Mucosa of rectum (tissue), 2 donors: ENCODE data around the gene JAML.

ENCODE experiments used
- H3K27ac ChIP-seq, 2 donors: one replicate each; pipeline ENCODE4 v1.7.0; 2013; ENCODE audit warnings: inconsistent platforms in 2 of 2, low read depth in 2 of 2, low read length in 2 of 2
- H3K27me3 ChIP-seq, 2 donors: one replicate each; pipeline ENCODE4 v1.7.0; 2013; ENCODE audit warnings: low read length in 2 of 2; ENCODE audit not compliant: control insufficient read depth in 2 of 2, insufficient read depth in 2 of 2
- H3K36me3 ChIP-seq, 2 donors: one replicate each; pipeline ENCODE4 v1.7.0; 2013; ENCODE audit warnings: low read length in 2 of 2; ENCODE audit not compliant: control insufficient read depth in 2 of 2, insufficient read depth in 2 of 2
- H3K4me1 ChIP-seq, 2 donors: one replicate each; pipeline ENCODE4 v1.7.0; 2013; ENCODE audit warnings: low read length in 2 of 2, mild to moderate bottlenecking in 1 of 2; ENCODE audit not compliant: control insufficient read depth in 2 of 2, insufficient read depth in 2 of 2
- H3K4me3 ChIP-seq, 2 donors: one replicate each; pipeline ENCODE4 v1.7.0; 2013; ENCODE audit warnings: low read length in 2 of 2
- H3K9ac ChIP-seq, 2 donors: one replicate each; pipeline ENCODE4 v1.7.0; 2013; ENCODE audit warnings: low read length in 2 of 2, low read depth in 1 of 2, mild to moderate bottlenecking in 1 of 2
- H3K9me3 ChIP-seq, 2 donors: one replicate each; pipeline ENCODE4 v1.7.0; 2013; ENCODE audit warnings: low read length in 2 of 2; ENCODE audit not compliant: control insufficient read depth in 2 of 2
- donor health status: healthy.
- donor health status: Normal muscosa, but diverticular disease.

JAML gene

GRCh38 chr11:118259138-118259537 is 34.3 kb upstream of the JAML start:
- no peak overlapping the region for H3K27ac ChIP-seq
- no peak overlapping the region for H3K9ac ChIP-seq
- H3K27me3 ChIP-seq: no peaks in the 10 kb centered on the region
- H3K36me3 ChIP-seq: peaks cover 13 to 25% of the 10 kb centered on the region in 2 donors
- H3K4me3 ChIP-seq: no peak overlapping the region
- H3K9me3 ChIP-seq: no peaks in the 10 kb centered on the region
- H3K4me1 ChIP-seq: peaks cover 6 to 19% of the 10 kb centered on the region in 2 donors

GRCh38 chr11:118258410-118258809 is 33.6 kb upstream of the JAML start:
- Histone ChIP-seq H3K27ac (no peak overlapping the region), H3K4me1 (peaks cover 6 to 19% of the 10 kb centered on the region in 2 donors), H3K36me3 (peaks cover 13 to 25% of the 10 kb centered on the region in 2 donors), H3K9ac (no peak overlapping the region), H3K27me3 (no peaks in the 10 kb centered on the region), H3K9me3 (no peaks in the 10 kb centered on the region), H3K4me3 (no peak overlapping the region)

- peaks cover 6 to 9% of the 10 kb centered on the region in 2 donors for H3K36me3 ChIP-seq
- no peak overlapping the region for H3K9ac ChIP-seq
- H3K4me3 ChIP-seq: peak overlapping the region; percentile 87 to 93
- no peaks in the 10 kb centered on the region for H3K9me3 ChIP-seq
- peaks cover 7 to 8% of the 10 kb centered on the region in 2 donors for H3K4me1 ChIP-seq
- no peaks in the 10 kb centered on the region for H3K27me3 ChIP-seq
- peak overlapping the region; percentile 89 to 90 for H3K27ac ChIP-seq
These were observed 27.9 kb upstream of the JAML start for GRCh38 chr11:118252688-118253087.

GRCh38 chr11:118251858-118252652 is 27.2 kb upstream of the JAML start, which contains the start of gene MPZL3:
TSS of gene MPZL3 (minus strand) at chr11:118252365. CDS start at chr11:118252294, 71 bp downstream.
- no peaks in the 10 kb centered on the region for H3K9me3 ChIP-seq
- H3K4me3 ChIP-seq: peak within 1 kb of the TSS; percentile 87 to 93
- H3K27ac ChIP-seq: peak within 1 kb of the TSS; percentile 89 to 90
- H3K4me1 ChIP-seq: peaks cover 9 to 10% of the 10 kb centered on the region in 2 donors
- H3K9ac ChIP-seq: peak within 1 kb of the TSS; percentile 72 to 79
- peaks cover 6 to 9% of the 10 kb centered on the region in 2 donors for H3K36me3 ChIP-seq
- H3K27me3 ChIP-seq: no peaks in the 10 kb centered on the region

GRCh38 chr11:118247041-118247440 is 22.2 kb upstream of the JAML start:
- Histone ChIP-seq H3K27me3 (no peaks in the 10 kb centered on the region), H3K36me3 (no peaks in the 10 kb centered on the region), H3K4me1 (peaks cover 7 to 11% of the 10 kb centered on the region in 2 donors), H3K27ac (no peak overlapping the region), H3K9me3 (no peaks in the 10 kb centered on the region), H3K4me3 (no peak overlapping the region), H3K9ac (no peak overlapping the region)

GRCh38 chr11:118245936-118246562 is 21.2 kb upstream of the JAML start:
- Histone ChIP-seq H3K9ac (no peak overlapping the region), H3K4me3 (no peak overlapping the region), H3K27me3 (no peaks in the 10 kb centered on the region), H3K27ac (no peak overlapping the region), H3K9me3 (no peaks in the 10 kb centered on the region), H3K36me3 (no peaks in the 10 kb centered on the region), H3K4me1 (peaks cover 11 to 21% of the 10 kb centered on the region in 2 donors)

GRCh38 chr11:118243993-118244762 is 19.4 kb upstream of the JAML start:
- no peaks in the 10 kb centered on the region for H3K36me3 ChIP-seq
- H3K9me3 ChIP-seq: no peaks in the 10 kb centered on the region
- H3K4me1 ChIP-seq: peaks cover 26 to 39% of the 10 kb centered on the region in 2 donors
- H3K4me3 ChIP-seq: no peak overlapping the region
- H3K9ac ChIP-seq: no peak overlapping the region
- no peak overlapping the region for H3K27ac ChIP-seq
- no peaks in the 10 kb centered on the region for H3K27me3 ChIP-seq

GRCh38 chr11:118243161-118243560 is 18.4 kb upstream of the JAML start:
- H3K4me1 ChIP-seq: peaks cover 26 to 39% of the 10 kb centered on the region in 2 donors

GRCh38 chr11:118241764-118242098 is 16.9 kb upstream of the JAML start:
- H3K27ac ChIP-seq: peak overlapping the region; percentile 72 to 79
- H3K4me1 ChIP-seq: peaks cover 23 to 32% of the 10 kb centered on the region in 2 donors
- H3K4me3 ChIP-seq: peak overlapping the region in 1 of 2 donors; percentile 14
- no peaks in the 10 kb centered on the region for H3K36me3 ChIP-seq
- no peaks in the 10 kb centered on the region for H3K27me3 ChIP-seq
- H3K9ac ChIP-seq: peak overlapping the region; percentile 8 to 20
- no peaks in the 10 kb centered on the region for H3K9me3 ChIP-seq

More at GRCh38 chr11:118243161-118243560, 18.4 kb upstream of the JAML start:
- Histone ChIP-seq H3K36me3 (no peaks in the 10 kb centered on the region), H3K9me3 (no peaks in the 10 kb centered on the region), H3K27me3 (no peaks in the 10 kb centered on the region), H3K4me3 (no peak overlapping the region), H3K27ac (no peak overlapping the region), H3K9ac (no peak overlapping the region)
